Smooth muscle cell of the brain vasculature (primary cell): ENCODE data around the gene FBXO48.
A peak's percentile ranks its signal among the peaks of the same experiment; 100 is the strongest.
"Not testable (repeated sequence)": the region's sequence is repeated elsewhere in the genome, so short reads cannot be mapped to it uniquely, and the experiment has no call there.

Source experiments
- DNase-seq: peaks from one replicate; pipeline ENCODE4 v3.0.0-alpha.2; 2012; ENCODE audit warnings: low read depth, low spot score

FBXO48 gene, protein sequence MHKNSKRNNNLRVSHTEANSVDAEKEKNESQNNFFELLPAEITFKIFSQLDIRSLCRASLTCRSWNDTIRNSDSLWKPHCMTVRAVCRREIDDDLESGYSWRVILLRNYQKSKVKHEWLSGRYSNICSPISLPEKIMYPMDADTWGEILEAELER

DNA sequence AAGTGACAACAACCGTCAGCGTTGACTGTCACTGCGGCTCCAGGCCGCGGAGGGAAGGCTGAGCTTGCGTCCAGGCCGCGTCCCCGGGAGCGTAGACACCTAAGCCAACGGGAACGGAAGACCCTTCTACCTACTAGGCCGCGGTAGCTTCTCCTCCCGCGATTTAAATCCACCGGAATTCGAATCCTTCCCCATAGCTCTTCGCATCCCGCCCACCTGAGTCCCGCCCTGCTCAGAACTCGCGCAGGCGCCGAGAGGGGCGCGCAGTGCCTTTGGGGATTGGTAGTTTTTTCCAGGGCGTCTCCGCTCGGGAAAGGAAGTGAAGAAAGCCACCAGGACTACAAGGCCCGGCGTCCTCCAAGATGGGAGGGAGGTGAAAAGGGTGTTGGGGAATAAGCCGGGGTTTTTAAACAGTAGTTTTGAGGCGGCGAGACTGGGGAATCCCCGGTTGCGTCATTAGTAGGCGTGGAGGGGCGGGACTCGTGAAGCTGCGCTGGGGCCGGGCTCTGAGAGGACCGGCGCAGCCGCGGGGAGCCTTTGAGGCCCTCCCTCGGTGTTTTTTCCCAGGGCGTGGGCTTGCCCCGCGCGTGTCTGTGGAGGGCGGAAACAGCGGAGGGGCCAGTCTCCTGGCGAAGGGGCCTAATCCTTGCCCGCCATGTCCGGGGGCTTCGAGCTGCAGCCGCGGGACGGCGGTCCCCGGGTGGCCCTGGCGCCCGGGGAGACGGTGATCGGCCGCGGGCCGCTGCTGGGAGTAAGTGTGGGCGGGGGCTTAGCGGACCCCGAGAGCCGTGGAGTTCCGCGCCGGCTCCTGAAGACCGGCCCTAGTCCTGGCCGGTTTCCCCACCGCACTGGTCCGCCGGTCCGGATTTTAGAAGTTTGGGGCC lies at the start of gene FBXO48, which contains the start of gene APLF:
FBXO48 (minus strand) TSS at position 218 of the 884 bp plus-strand sequence. CDS start 2,149 bp downstream, outside the sequence.
APLF (plus strand) TSS at position 509 of the 884 bp plus-strand sequence; CDS start at position 656, 147 bp downstream.
- DNase-seq, result peak; percentile 98

DNA sequence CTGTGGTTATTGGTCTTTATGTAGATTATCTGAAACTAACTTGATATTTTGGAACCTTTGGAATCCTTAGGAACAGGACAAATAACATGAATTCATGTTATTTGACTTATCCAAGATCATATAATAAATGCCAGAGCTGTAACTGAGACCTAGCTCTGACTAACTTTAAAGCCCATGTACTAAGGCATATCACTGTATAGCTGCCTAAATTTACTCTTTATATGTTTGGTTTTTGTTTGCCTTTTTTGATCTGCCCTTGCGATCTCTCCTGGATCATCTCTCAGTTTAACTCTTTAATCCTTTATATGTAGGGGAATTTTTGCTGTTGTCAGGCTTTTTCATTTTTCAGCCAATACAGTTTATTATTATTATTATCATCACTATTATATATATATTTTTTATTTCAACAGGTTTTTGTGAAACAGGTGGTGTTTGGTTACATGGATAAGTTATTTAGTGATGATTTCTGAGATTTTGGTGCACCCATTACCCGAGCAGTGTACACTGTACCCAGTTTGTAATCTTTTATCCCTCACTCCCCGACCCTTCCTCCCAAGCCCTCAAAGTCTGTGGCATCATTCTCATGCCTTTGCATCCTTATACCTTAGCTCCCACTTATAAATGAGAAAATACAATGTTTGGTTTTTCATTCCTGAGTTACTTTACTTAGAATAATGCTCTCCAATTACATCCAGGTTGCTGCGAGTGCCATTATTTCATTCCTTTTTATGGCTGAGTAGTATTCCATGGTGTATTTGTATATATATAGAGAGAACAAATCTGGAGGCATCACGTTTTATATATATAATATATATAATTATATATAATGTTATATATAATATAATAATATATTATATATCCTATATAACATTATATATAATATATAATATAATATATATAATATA lies 49.2 kb upstream of the FBXO48 start:
- DNase-seq, result no peak

DNA sequence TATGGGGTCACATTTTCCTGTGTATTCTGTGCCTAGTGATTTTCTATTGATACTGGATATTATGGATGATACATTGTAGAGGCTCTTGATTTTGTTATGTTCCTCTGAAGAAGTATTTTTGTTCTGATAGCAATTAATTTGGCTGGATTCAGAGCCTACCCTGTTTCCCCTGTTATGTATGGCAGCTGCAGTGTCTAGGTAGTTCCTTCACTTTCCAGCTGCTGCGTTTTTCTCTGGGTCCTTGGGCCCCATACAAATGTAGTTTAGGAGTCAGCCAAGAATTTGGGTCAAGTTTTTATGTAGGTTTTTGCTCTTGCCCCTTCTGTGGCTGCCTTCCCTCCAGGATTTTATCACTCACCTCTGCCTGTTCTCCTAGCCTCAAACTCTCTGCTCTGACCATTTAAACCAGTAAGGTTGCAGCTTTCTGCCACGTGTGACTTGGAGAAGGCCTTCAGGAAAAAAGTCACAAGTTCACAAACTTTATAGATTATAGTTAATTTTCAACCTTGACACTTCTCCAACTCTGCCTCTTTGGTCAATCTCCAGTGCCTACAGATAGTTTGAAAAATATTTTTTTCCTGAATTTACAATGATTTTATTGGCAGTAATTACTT lies 47.3 kb upstream of the FBXO48 start:
- no peak for DNase-seq

DNA sequence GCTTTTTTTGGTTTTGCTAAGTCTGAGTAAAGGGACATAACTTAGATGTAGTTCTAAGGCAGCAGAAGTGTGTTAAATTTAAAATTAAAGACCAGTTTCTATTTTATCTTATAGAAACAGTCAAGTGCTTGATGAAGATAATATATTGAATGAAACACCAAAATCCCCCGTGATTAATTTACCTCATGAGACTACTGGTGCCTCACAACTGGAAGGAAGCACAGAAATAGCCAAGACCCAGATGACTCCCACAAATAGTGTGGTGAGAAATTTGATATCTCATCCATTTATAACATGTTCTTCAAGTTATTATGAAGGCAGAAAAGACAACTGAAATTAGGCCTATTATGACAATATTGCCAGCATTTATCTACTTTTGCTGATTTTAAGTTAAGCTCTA lies 45.9 kb upstream of the FBXO48 start:
- no peak for DNase-seq

DNA sequence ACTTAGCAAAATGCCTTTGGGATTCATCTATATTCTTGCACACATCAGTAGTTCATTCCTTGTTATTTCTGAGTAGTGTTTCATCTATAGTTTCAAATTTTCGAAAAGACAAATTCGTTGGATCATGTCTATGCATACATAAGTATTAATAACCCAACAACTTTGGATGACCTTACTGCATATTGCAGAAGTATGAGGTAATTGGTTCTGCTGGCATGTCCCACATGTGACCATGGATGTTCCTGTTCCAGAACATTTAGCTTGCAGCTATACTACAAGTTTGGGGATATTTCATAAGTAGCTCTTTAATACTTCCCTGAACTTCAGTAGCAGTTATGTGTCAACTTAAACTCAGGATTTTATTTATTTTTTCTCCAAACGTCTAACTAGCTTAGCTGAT lies 45.2 kb upstream of the FBXO48 start:
- DNase-seq, result no peak

DNA sequence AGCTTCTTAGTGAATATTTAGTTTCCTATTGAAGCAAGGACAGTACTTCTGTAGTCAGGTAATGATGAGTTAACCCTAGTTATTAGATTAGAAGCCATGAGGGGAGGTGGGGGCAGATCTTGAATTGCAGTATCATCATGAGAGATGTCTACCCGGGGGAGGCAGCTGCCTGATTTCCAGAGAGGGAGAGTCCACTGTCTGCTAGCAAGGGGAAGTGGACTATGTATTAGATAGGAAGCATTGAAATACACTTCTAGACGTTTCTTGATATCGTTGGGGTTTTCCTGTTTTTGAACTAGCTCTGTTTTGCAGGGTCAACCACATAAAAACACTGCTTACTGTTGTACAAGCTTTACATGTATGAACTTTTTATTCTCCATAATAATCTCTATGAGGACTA lies 39.1 kb upstream of the FBXO48 start:
- no peak for DNase-seq

DNA sequence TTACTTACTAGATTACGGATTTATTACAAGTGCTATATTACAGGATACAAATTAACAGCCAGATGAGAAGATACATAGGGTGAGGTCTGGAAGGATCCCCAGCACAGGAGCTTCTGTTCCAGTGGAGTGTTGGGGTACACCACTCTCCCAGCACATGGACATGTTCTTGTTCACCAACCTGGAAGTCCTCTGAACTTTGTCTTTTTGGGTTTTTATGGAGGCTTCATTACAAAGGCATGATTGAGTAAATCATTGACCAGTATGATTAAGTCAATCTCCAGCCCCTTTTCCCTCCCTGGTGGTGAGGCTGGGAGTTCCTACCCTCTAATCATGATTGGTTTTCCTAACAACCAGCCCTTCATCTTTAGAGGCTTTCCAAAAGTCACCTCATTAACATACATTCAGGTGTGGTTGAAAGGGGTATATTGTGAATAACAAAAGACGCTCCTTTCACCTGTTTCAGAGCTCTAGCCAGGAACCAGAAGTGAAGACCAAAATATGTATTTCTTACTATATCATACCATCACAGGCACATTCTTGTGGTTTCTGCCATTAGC lies 38.6 kb upstream of the FBXO48 start:
- no peak for DNase-seq

DNA sequence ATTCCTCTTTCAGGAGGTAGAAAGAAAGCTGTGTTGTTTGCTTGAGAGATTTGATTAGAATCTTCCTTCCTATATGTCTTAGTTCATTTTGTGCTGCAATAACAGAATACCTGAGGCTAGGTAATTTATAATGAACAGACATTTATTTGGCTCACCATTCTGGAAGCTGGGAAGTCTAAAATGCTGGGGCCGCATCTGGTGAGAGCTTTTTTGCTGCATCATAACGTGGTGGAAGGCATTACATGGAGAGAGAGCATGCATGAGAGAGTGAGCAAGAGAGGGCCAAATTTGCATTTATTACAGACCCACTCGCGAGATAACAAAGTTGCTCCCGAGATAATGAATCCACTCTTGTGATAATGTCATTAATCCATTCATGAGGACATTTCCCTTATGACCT lies 34.7 kb upstream of the FBXO48 start:
- DNase-seq, result no peak

DNA sequence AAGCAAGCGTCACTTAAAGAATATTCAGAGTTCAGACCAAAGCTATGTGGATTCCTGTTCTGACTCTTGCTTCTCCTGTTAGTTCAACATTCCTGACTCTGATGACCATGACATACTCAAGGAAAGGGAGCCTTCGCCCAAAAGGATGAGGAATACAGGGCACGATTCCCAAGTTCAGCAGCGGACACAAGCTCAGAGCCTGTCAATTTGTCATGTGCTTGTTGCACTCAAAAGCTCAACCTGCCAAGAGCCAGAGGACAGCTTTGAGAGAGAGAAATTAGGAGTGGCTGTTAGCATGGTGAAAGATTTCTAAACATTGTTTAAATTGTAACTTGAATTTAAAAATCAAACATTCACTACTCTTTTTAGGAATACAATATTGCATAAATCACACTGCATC lies 33.6 kb upstream of the FBXO48 start:
- no peak for DNase-seq

DNA sequence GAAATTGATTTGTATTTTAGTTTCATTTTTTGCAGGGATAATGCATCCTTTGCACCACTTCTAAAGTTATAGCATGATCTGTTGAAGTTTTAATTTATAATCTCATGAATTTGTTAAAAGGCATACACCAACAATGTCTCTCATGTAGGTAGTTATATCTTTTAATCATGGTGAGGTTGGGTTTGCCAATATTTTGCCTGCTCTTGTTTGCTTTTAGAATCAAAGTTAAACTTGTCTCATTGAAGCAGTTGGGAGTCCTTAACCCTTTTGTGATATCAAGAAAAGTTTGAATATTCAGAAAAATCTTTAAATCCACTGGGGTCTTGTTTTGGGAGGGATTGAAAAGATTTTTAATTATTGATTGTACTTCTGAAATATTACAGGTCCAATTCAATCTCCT lies 32.0 kb upstream of the FBXO48 start:
- DNase-seq, result no peak

DNA sequence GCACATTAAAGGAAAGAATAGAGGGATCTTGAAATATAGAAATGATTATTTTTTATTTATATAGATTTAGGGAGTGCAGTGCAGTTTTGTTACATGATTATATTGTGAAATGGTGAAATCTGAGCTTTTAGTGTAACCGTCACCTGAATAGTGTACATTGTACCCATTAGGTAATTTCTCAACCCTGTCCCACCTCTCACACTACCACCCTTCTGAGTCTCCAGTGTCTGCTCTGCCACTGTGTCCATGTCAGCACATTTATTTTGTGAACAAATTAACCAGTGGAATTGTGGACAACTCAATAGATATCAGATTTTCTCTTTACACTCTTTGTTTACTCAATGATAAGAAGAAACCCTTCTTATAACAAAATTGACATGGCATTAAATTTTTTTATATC lies 24.5 kb upstream of the FBXO48 start:
- no peak for DNase-seq

DNA sequence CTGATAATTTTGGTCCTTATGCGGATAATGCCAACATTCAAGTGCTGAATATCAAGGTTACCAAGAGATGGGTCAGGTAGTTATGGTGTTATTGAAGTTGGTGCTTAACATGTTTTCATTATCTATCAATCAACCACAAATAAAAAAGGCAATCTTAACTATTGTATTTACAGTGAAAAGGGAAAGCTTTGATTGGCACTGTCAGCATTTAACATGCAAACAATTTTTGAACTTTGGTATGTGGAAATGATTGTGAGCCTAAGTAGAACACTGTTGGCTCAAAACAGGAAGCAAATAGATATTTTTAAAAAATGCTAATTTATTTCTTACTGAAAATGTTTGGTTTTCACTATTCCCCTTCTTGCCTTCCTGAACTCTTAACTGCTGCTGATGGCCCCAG lies 22.2 kb upstream of the FBXO48 start:
- DNase-seq, result no peak

DNA sequence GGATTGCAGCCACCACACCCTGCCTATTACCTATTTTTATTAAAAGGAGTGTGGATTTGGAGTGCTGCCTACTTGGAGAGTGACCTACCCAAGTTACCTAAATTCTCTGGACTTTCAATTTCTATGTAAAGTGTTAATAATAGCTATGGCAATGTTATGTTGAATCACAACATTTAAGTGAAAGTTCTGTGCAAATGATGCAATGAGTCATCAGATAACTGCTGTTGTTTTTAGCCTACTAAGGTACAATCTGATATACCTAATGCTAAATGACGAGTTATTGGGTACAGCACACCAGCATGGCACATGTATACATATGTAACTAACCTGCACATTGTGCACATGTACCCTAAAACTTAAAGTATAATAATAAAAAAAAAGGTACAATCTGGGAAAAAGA lies 21.5 kb upstream of the FBXO48 start:
- not testable (repeated sequence) for DNase-seq

DNA sequence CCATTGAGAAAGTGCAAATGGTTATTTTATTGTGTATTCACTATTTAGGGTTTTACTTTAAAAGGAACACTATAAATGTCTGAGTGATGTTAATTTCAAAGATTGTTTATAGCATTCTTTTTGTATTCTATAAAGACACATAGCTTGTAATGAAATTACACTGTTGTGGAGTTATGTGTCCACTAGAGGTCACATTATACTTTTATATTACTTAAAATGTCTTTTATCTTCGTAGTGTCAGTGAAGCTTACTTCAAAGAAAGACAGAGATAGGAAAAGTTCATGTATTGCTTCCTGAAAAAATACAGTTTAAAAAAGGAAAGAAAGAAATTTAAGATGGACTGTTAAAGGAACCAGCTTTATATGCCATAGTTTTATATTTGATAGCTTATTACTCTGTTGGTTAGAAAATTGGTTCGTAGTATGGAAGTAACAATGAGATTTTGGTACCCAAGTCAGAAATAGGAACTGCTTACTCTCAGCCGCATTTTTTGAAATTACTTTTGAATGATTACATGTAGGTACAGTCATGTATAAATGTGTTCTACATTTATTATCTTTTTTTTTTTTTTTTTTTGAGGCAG lies 20.8 kb upstream of the FBXO48 start:
- no peak for DNase-seq

DNA sequence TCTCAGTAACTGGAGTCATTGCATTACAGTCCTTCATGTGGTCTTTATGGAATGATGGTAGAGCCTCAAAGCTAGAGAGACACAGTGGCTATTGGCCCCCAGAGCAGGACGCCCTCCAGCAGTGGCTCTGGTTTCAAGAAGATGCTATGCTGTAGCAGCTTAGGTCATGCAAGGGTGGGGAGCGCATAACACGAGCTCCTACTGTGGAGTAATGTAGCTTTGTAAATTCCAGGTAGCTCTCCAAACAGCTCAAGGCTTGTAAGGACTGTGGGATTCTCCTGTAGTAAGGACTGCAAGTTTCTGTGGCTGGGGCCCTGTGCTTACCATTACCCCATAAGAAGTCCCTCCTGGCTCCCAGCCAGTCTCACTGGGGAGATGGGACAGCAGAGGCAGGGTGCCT lies 15.9 kb upstream of the FBXO48 start:
- no peak for DNase-seq

DNA sequence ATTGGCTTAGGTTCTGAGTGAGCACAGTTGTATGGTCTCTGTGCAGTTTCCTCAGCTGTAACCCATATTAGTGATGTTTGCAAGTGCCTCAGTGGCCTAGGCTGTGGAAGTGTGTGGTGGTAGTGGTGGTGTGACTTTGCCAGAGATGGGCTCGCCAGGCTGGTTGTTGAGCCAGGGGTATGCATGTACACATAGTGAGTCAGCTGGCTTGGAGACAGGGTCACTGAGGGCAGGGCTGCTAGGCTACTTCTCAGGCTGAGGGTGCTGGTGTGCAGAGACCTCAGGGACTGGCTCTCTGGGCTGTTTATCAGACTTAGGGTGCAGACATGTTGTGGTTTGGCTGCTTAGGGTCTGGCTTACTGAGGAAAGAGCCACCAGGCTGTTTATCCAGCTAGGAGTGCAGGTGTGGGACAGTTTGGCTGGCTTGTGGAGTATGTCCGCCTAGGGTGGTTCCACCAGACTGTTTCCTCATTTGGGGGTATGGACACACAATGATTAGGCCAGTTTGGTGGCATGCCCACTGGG lies 15.3 kb upstream of the FBXO48 start:
- no peak for DNase-seq

DNA sequence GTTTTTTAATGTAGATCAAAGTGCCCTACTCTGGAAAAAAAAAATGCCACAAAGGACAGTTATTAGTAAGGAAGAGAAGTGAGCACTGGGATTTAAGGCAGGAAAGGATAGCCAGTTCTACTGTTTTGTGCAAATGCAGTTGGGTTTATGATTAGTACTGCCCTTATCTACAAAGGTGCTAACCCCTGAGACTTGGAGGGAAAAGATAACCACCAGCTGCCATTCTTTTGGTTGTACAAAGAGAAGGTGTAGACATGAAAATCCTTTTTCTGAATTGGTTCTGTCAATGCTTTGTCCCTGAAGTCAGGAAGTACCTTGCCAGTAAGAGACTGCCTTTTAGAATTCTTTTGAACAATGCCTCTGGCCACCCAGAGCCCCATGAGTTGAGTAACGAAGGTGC lies 11.6 kb upstream of the FBXO48 start:
- no peak for DNase-seq

DNA sequence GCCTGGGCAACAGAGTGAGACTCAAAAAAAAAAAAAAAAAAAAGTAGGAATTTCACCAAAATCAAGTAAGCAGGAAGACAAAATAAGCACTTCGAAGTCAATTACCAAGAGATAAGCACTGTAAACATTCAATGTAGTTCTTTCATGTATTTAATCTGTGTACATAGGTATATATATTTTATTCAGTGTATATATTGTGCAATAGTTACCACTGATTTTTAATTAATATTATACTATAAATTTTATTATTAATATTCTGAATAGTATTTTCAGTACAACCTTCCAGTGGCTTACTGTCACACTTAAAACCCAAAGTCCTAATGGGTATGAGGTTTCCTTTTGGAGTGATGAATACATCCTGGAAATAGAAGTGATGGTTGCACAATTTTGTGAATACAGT lies 9.4 kb upstream of the FBXO48 start:
- no peak for DNase-seq

DNA sequence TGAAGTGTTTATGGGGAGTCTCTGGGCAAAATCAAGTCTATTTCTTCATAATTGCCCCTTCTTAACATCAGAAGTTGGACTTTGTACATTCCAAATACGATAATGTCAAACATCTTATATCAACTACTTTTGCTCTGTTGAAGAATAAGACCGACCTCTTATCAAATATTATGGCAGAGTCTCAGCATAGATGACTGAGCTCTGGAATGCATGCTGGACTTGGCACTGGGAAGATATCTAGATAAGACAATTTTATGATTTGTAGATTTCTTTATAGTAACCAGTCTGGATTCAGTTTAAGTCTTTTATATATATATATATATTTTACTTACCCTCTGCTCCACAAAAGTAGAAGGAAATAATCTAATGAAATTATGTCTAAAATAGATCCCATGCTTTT lies 8.5 kb upstream of the FBXO48 start:
- DNase-seq, result no peak

DNA sequence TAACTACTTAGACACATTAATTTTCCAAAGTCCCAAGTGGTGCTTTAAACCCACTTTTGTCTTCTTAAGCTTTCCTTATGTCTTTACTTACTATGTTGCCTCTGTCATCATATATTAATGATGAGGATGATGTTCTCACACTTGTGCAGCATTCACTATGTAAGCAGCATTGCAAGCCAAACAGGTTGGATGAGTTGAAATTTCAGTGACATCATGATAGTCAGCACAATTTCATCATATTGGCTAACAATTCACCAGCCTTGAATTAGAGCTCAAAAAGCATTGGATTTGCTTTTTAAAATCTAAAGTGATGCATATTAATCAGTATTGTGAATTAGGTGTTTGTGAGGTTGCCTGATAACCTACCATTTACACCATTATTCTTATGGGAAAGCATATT lies 8.0 kb upstream of the FBXO48 start:
- no peak for DNase-seq
